Limb (tissue), 2 donors: ENCODE measurements around the gene TEAD1.

Experiments used
- DNase-seq, 2 donors: peaks; one replicate each; pipeline ENCODE4 v3.0.0-alpha.2; 2016; ENCODE audit errors: extremely low spot score in 2 of 2

Gene TEAD1

GRCh38 chr11:12832480-12833224, 158.4 kb downstream of the TEAD1 start:
- DNase-seq, result no peak

DNA sequence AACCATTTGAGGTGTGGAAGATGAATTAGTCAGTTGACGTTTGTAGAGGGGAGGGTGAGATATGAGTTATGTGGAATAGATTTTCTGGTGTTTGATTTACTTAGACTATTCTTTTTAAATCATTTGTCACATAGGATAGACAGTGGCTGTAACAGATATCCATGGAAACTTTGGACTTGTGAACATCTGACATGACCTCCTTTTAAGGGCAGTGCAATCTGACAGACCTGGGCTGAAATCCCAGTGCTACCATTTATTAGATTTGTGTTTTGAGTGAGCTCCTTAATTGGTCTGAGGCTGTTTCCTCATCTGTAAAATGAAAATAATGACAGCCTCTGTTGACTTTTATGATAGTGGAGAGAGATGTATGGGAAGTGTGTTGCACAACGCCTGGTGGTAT, 159.9 kb downstream of the TEAD1 start:
- DNase-seq, result no peak

- no peak for DNase-seq
These were observed 160.4 kb downstream of the TEAD1 start for GRCh38 chr11:12834630-12835029.

GRCh38 chr11:12835286-12835685, 161.1 kb downstream of the TEAD1 start:
- no peak for DNase-seq

GRCh38 chr11:12838463-12839123, 164.4 kb downstream of the TEAD1 start:
- DNase-seq, result no peak

DNA sequence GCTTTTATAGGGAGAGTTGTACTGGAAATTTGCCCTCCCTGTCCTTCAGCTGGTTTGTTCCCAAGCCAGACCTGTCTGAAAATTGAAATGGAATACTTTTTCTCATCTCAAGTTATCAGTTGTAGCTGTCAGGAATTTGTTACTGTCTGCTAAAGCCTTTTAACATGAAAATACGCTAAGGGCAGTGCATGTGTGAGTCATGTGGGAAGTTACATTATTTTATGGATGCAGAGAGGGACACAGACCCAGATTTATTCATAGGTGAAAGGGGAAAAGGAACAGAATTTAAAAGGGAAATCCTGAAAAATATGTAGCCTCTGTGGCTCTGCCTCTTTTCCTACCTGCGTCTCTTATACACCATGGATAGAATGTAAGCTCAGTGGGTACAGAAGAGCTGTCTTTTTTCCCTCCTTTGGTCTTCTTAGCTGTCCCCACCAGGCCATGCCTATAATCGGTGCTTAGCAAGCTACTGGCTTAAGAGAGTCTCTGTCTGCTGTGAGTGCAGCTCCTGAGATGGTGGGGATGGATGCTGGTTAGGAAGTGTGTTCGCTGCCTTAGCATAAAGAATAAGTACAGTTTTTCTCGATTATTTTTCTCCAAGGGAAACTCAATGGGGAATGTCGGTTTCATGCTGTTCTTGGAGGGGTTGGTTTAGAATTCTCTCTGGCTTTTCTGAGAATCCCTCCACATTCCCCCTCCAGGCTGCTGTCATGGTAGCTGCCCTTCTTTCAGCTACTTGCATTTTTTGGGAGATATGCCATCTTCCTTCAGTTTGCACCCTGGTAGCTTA, 166.8 kb downstream of the TEAD1 start:
- DNase-seq, result no peak

DNA sequence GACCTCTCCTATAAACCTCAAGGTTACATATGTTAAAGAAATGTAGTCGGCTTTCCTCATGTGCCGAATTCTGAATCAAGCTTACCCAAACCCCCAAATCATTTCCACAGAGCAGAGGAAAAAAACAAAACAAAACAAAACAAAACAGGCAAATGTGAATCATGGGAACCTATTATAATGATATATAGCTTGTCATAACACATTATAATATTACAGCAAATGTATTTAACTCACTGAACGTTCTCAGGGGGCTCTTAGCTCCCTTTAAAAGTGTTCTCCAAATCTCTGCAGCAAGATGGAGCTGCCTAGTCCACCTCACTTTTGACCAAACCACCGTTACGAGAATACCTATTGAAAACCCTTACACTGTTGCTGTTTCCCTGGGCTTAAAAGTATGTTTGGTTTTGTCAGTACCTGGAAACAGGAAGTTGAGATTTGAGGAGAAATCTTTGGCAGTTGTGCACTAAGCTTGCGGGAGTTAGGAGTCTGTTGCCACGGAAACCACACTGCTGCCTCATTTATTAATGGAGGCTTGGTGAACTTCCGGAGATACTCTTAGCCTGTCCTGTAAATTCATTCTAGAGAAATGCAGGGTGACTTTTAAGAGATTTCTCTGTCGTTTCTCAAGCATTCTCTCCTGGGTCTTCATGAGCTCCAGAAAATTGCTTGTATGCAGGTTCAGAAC, 167.9 kb downstream of the TEAD1 start:
- DNase-seq, result peak; percentile 60 to 82

DNA sequence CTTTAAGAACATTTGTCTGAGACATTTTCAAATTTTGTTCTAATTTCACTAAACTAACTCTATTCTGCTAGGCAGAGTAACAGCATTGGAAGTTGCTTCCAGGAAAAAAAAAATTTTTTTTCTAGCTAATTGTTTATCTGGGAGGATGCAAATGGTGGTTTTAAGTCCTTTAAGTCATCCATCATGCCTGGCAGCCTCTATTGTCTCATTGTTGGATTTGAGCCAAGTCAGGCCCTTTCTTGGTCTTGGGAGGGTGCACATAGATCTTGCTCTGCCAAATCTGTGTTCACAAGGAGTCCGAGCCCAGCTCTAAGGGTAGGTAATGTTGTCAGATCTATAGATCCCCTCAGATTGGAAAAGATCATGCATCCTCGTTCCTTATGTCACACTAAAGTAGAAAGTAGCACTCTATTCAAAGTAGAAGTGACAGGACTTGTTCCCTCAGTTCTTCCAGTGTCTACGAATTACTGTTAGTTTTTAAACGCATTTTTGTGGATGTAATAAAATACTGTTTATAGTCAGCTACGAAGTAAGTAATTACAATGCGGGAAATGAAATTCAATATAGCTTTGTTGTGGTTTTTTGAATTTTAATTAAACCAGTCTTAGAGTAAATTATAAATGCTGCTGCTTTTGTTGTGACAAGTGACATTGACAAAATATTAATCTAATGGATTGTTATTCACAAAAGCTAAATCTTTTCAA, 168.9 kb downstream of the TEAD1 start:
- peak in 1 of 2 donors; percentile 54 for DNase-seq

DNA sequence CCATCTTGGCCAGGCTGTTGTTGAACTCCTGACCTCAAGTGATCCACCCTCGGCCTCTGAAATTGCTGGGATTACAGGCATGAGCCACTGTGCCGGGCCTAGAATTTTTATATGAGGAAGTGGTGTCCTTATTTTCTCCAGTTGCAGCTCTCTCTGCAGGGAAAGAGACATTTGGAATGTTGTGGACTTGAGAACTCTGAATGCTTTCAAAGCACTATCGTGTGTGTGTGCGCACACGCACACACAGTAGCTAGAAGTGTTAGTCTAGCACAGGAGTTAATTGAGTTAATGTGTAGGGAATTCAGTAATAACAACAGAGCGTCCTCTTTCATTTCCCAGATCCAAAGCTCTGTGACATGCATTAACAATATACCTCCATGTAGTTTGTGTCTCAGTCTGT, 170.9 kb downstream of the TEAD1 start:
- DNase-seq, result no peak

- DNase-seq, result peak; percentile 67 to 68
These were observed 171.6 kb downstream of the TEAD1 start for GRCh38 chr11:12845739-12846358.

- no peak for DNase-seq
These were observed 172.8 kb downstream of the TEAD1 start for GRCh38 chr11:12846786-12847615.

GRCh38 chr11:12848413-12848812, 174.2 kb downstream of the TEAD1 start:
- DNase-seq, result no peak

- no peak for DNase-seq
These were observed 179.1 kb downstream of the TEAD1 start for GRCh38 chr11:12853325-12853651.

DNA sequence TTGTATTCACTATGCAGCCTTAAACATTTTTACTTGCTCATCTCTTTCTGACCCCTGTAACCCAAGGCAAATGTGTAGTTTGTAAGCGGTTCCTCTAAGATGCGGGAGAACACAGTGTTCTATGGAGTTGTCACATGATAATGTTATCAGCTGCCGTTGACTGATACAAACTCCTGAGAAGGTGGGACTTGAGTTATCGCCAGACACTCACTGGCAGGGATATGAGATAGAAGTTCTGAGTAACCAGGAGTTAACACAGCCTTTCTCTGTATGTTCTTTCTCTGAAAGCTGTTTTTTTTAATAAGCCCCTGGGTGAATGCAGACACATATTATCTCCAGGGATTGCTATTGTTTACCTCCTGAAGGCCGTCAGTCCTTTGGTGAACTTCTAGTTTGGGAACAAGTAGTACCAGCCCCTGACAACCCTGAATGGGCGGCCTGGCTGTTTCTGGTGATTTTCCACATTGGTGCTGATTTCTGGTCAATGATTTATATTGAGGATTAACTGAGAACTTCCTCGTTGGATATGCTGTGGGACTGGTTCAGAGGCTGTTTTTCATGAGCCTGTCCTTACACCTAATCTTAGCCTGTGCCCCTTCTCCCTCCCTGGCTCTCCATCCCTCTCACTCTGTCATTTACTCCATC, 179.6 kb downstream of the TEAD1 start:
- DNase-seq, result no peak

DNA sequence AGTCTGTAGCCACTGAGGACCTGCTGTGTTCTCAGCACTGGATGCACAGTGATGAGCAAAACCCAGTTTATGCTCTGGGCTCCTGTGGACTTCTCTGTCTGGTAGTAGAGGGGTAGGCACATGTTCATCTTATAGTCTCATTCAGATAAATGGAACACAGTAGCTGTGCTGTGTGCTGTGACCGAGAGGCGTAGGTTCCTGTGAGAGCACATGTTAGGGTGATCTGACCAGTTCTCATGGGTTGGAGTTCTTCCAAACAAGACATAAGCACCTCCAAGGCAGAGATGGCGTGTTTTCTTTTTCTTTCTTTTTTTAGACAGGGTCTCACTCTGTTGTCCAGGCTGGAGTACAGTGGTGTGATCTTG, 180.1 kb downstream of the TEAD1 start:
- no peak for DNase-seq

GRCh38 chr11:12854829-12855228, 180.6 kb downstream of the TEAD1 start:
- DNase-seq, result no peak

GRCh38 chr11:12856338-12856737, 182.1 kb downstream of the TEAD1 start:
- no peak for DNase-seq

DNA sequence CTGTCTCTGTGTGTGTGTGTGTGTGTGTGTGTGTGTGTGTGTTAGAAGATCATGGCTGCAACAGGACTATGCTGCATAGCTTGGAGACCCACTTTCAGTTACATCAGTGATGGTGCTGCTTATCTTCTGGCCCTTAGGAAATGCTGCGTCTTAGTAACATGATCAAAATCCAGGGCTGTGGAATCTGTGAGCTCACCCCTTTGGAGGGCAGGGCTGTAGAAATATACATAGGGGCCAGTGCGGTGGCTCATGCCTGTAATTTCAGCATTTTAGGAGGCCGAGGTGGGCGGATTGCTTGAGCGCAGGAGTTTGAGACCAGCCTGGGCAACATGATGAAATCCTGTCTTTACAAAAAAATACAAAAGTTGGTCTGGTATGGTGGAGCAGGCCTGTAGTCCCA, 183.4 kb downstream of the TEAD1 start:
- no peak for DNase-seq

GRCh38 chr11:12859872-12860657, 185.8 kb downstream of the TEAD1 start:
- no peak for DNase-seq
